GM12801 (cell line): ENCODE measurements around the gene CDADC1.

Source experiments
- CTCF ChIP-seq: IDR thresholded peaks from one replicate; pipeline ENCODE4 v1.5.1; 2011; ENCODE audit warnings: control low read depth; ENCODE audit not compliant: insufficient read length; ENCODE audit errors: extremely low read depth

Gene CDADC1

DNA sequence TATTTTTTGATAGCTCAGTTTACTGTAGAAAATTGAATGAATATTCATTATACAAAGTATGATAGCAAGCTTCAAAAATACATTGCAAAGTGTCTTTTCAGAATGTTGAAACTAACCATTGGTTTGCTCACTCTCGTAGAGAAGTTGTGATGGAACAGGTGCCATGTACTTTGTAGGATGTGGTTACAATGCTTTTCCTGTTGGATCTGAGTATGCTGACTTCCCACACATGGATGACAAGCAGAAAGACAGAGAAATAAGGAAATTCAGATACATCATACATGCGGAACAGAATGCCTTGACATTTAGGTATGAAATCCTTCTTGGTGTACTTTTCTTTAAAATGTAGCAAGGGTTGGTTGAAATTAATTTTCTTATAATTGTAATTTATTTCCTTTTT lies 30.5 kb downstream of the CDADC1 start:
- TF ChIP-seq CTCF, result no peak

GRCh38 chr13:49279112-49279511 lies 31.4 kb downstream of the CDADC1 start:
- no peak for TF ChIP-seq CTCF

DNA sequence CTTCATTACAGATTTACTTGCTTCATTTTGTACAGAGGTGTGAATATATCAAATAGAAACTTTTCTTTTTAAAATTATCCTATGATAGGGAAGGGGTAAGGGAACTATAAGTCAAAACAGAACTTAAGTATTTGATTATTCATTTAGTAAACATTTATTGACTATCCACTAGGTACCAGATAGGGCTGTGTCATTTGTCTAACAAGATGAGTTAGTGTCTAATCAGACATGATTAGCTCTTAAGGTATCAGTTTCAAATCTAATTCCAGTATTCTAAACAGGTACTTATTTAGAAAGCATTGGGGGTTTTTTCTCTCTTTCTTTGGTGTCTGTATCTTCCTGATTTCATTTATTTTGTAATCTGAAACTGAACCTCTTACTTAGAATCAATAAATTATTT lies 32.2 kb downstream of the CDADC1 start:
- no peak for TF ChIP-seq CTCF

DNA sequence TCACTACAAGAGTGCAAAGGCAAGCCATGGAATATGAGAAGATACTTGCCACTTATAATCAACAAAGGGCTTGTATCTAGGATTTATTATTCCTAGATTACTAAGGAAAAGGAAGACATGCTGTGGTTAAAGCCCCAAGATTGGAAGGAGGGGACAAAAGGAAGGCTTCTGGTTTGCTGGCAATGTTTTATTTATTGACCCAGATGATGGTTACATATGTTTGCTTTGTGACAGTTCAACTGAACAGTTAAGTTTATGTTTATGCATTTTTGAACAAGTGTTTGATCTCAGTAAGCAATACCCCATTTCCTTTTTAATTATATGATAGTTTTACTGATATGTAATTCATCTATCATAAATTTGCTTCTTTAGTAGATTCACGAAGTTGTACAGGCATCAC lies 40.3 kb downstream of the CDADC1 start:
- no peak for TF ChIP-seq CTCF

GRCh38 chr13:49288458-49288857 lies 40.7 kb downstream of the CDADC1 start:
- TF ChIP-seq CTCF, result no peak

GRCh38 chr13:49292742-49293486 lies 45.2 kb downstream of the CDADC1 start:
- no peak for TF ChIP-seq CTCF

- TF ChIP-seq CTCF, result no peak
Measured at GRCh38 chr13:49295244-49295643, 47.5 kb downstream of the CDADC1 start.
